SK-N-MC (cell line): ENCODE results near the gene SDR9C7.

Source experiments
- EZH2 ChIP-seq: fragments of 200-600 bp; sonication (generic); IDR thresholded peaks from one replicate; pipeline ENCODE4 v1.6.1; 2017; ENCODE audit warnings: antibody characterized with exemption
- FOXP2 ChIP-seq: optimal IDR thresholded peaks from 2 replicates; pipeline ENCODE3; 2011; ENCODE audit warnings: mild to moderate bottlenecking, moderate library complexity; ENCODE audit not compliant: insufficient read depth; ENCODE audit errors: extremely low read length, control extremely low read depth
- POLR2AphosphoS5 ChIP-seq: IDR thresholded peaks from 2 replicates; pipeline ENCODE4 v1.6.1; 2012; ENCODE audit warnings: mild to moderate bottlenecking, low read depth, low read length, borderline replicate concordance

DNA sequence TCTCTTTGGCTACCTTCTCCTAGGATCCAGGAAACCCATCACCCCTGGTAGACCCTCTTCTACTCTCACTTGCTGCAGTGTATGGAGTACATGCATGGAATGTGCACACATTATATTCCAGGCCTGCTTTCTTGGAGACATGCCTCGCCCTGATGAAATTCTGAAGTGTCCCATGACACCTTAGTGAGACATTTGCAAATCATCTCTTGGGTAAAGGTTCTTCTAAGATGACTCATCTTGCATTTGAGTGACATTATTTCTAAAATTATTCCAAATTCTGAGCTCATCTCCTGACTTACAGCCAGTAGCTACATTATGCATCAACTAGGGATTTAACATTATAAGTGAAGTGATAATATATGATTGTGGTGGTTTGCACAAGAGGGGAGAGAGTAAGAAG is 49.8 kb downstream of the SDR9C7 start:
- TF ChIP-seq EZH2 (no peak), POLR2AphosphoS5 (no peak), FOXP2 (no peak)
